HCT116 (cell line): ENCODE measurements around the gene SLC37A4.

Experiments used
- CTCF ChIP-seq, 3 experiments: fragments of 200-600 bp in 1 of 3; sonication (generic) in 1 of 3; IDR thresholded peaks in 2 of 3; conservative IDR thresholded peaks in 1 of 3; 2 replicates each; pipeline ENCODE4 v1.5.1; 2012 to 2017; ENCODE audit warnings: low read depth in 2 of 3, low read length in 2 of 3, antibody characterized with exemption in 1 of 3, borderline replicate concordance in 1 of 3, control low read depth in 1 of 3, mild to moderate bottlenecking in 1 of 3, mixed read lengths in 1 of 3, mixed run types in 1 of 3, moderate library complexity in 1 of 3; ENCODE audit not compliant: insufficient read depth in 1 of 3
- EZH2phosphoT487 ChIP-seq: fragments of 200-600 bp; IDR thresholded peaks from 2 replicates; pipeline ENCODE4 v1.6.1; 2018; ENCODE audit warnings: antibody characterized with exemption, borderline replicate concordance
- POLR2A ChIP-seq: IDR thresholded peaks from 2 replicates; pipeline ENCODE4 v1.7.0; 2011; ENCODE audit warnings: borderline replicate concordance; ENCODE audit not compliant: insufficient read depth, insufficient read length; ENCODE audit errors: extremely low read depth
- POLR2AphosphoS5 ChIP-seq: IDR thresholded peaks from 2 replicates; pipeline ENCODE4 v1.6.1; 2011; ENCODE audit warnings: mild to moderate bottlenecking, low read depth, low read length, moderate library complexity
- SP1 ChIP-seq: IDR thresholded peaks from 2 replicates; pipeline ENCODE4 v1.6.1; 2012; ENCODE audit warnings: low read depth
- SRF ChIP-seq: IDR thresholded peaks from 2 replicates; pipeline ENCODE4 v1.6.1; 2012; ENCODE audit warnings: low read depth
- TCF7L2 ChIP-seq: IDR thresholded peaks from 2 replicates; pipeline ENCODE4 v1.7.0; 2011; ENCODE audit warnings: borderline replicate concordance, inconsistent platforms; ENCODE audit not compliant: insufficient read depth, insufficient read length; ENCODE audit errors: extremely low read depth
- YY1 ChIP-seq: IDR thresholded peaks from 2 replicates; pipeline ENCODE4 v1.6.1; 2011; ENCODE audit warnings: low read length, low read depth, moderate library complexity, mild to moderate bottlenecking; ENCODE audit not compliant: insufficient replicate concordance; ENCODE audit errors: extremely low read depth
- TF ChIP-seq, protein P1 (sequence below): IDR thresholded peaks from 2 replicates; pipeline ENCODE4 v1.6.1; 2012; ENCODE audit warnings: low read depth
- TF ChIP-seq, protein P2 (sequence below): IDR thresholded peaks from 2 replicates; pipeline ENCODE4 v1.6.1; 2012

GRCh38 chr11:119055901-119056300, 25.2 kb upstream of the SLC37A4 start:
- TF ChIP-seq POLR2A (no peak), CTCF (IDR thresholded peaks at IDR 0.05 in 2 of 3, conservative IDR thresholded peaks at IDR 0.05 in 1 of 3; ENCODE audit: borderline replicate concordance in 1 of 3, insufficient read depth in 1 of 3, low read depth in 2 of 3, low read length in 2 of 3) (peak in 2 of 3 experiments; percentile 26 to 43; a peak in 2 of 6 replicates), SP1 (no peak), POLR2AphosphoS5 (no peak), EZH2phosphoT487 (no peak), SRF (no peak), YY1 (no peak), TCF7L2 (no peak)
- TF ChIP-seq, protein P1, sequence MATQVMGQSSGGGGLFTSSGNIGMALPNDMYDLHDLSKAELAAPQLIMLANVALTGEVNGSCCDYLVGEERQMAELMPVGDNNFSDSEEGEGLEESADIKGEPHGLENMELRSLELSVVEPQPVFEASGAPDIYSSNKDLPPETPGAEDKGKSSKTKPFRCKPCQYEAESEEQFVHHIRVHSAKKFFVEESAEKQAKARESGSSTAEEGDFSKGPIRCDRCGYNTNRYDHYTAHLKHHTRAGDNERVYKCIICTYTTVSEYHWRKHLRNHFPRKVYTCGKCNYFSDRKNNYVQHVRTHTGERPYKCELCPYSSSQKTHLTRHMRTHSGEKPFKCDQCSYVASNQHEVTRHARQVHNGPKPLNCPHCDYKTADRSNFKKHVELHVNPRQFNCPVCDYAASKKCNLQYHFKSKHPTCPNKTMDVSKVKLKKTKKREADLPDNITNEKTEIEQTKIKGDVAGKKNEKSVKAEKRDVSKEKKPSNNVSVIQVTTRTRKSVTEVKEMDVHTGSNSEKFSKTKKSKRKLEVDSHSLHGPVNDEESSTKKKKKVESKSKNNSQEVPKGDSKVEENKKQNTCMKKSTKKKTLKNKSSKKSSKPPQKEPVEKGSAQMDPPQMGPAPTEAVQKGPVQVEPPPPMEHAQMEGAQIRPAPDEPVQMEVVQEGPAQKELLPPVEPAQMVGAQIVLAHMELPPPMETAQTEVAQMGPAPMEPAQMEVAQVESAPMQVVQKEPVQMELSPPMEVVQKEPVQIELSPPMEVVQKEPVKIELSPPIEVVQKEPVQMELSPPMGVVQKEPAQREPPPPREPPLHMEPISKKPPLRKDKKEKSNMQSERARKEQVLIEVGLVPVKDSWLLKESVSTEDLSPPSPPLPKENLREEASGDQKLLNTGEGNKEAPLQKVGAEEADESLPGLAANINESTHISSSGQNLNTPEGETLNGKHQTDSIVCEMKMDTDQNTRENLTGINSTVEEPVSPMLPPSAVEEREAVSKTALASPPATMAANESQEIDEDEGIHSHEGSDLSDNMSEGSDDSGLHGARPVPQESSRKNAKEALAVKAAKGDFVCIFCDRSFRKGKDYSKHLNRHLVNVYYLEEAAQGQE: no peak
- TF ChIP-seq, protein P2, sequence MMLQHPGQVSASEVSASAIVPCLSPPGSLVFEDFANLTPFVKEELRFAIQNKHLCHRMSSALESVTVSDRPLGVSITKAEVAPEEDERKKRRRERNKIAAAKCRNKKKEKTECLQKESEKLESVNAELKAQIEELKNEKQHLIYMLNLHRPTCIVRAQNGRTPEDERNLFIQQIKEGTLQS: no peak
